GM23338 (cell line): ENCODE measurements around the gene SCNN1A. TPM values are rescaled to one million over a fixed set of nuclear protein-coding genes. Genes with fewer than 3 reads are reported as not detected.
"Not testable (repeated sequence)": the region's sequence is repeated elsewhere in the genome, so short reads cannot be mapped to it uniquely, and the experiment has no call there.

Source experiments
- ATAC-seq: fragments of 200-7000 bp; cut with Tn5 transposase; 3 replicates; pipeline ENCODE4 v1.9.1; 2020
- DNase-seq: peaks from one replicate; pipeline ENCODE4 v3.0.0-alpha.2; 2015; ENCODE audit warnings: low spot score
- H2AFZ ChIP-seq: fragments of 200-600 bp; sonication (generic); 2 replicates; pipeline ENCODE4 v1.8.0; 2016; ENCODE audit warnings: antibody characterized with exemption, mild to moderate bottlenecking, moderate library complexity
- H3F3A ChIP-seq: fragments of 200-600 bp; sonication (generic); replicated peaks from 2 replicates; pipeline ENCODE4 v1.8.0; 2017; ENCODE audit warnings: antibody characterized with exemption, mixed run types, low read depth
- H3K27ac ChIP-seq: fragments of 200-600 bp; sonication (generic); 2 replicates; pipeline ENCODE4 v1.6.1; 2016; ENCODE audit warnings: low read depth
- H3K27me3 ChIP-seq: fragments of 200-600 bp; sonication (generic); 2 replicates; pipeline ENCODE4 v1.8.0; 2016; ENCODE audit warnings: mild to moderate bottlenecking, mixed run types, moderate library complexity; ENCODE audit not compliant: insufficient read depth
- H3K36me3 ChIP-seq: fragments of 200-600 bp; sonication (generic); 2 replicates; pipeline ENCODE4 v1.8.0; 2016; ENCODE audit warnings: mild to moderate bottlenecking; ENCODE audit not compliant: insufficient read depth
- H3K4me1 ChIP-seq: fragments of 200-600 bp; sonication (generic); 2 replicates; pipeline ENCODE4 v1.8.0; 2016; ENCODE audit warnings: mild to moderate bottlenecking, moderate library complexity; ENCODE audit not compliant: insufficient read depth
- H3K4me2 ChIP-seq: fragments of 200-600 bp; sonication (generic); 2 replicates; pipeline ENCODE4 v1.7.1; 2017; ENCODE audit warnings: mixed run types
- H3K4me3 ChIP-seq: fragments of 200-600 bp; sonication (generic); 2 replicates; pipeline ENCODE4 v1.6.1; 2016; ENCODE audit warnings: mixed run types
- H3K79me2 ChIP-seq: fragments of 200-600 bp; sonication (generic); replicated peaks from 2 replicates; pipeline ENCODE4 v1.8.0; 2017; ENCODE audit warnings: mild to moderate bottlenecking; ENCODE audit not compliant: insufficient read depth
- H3K9me2 ChIP-seq: fragments of 200-600 bp; sonication (generic); 2 replicates; pipeline ENCODE4 v1.8.0; 2017; ENCODE audit not compliant: insufficient read depth
- H4K20me1 ChIP-seq: fragments of 200-600 bp; sonication (generic); replicated peaks from 2 replicates; pipeline ENCODE4 v1.8.0; 2017; ENCODE audit warnings: mild to moderate bottlenecking; ENCODE audit not compliant: insufficient read depth
- H3K27ac Mint-ChIP-seq: 2 replicates; pipeline ENCODE4 v1.8.0; 2020; ENCODE audit warnings: inconsistent platforms, mild to moderate bottlenecking, moderate library complexity, mixed read lengths
- H3K27me3 Mint-ChIP-seq: 3 replicates; pipeline ENCODE4 v1.8.0; 2022; ENCODE audit warnings: low read depth, mild to moderate bottlenecking, moderate library complexity, mixed read lengths, inconsistent platforms; ENCODE audit not compliant: insufficient read depth, poor library complexity
- H3K36me3 Mint-ChIP-seq: 3 replicates; pipeline ENCODE4 v1.8.0; 2021; ENCODE audit warnings: low read depth, mild to moderate bottlenecking, inconsistent platforms, moderate library complexity, mixed read lengths
- H3K4me1 Mint-ChIP-seq: 3 replicates; pipeline ENCODE4 v1.8.0; 2020; ENCODE audit warnings: mild to moderate bottlenecking, inconsistent platforms, mixed read lengths
- H3K4me3 Mint-ChIP-seq: 3 replicates; pipeline ENCODE4 v1.8.0; 2021; ENCODE audit warnings: moderate library complexity, mild to moderate bottlenecking, inconsistent platforms, mixed read lengths
- H3K9me3 Mint-ChIP-seq: 3 replicates; pipeline ENCODE4 v1.8.0; 2020; ENCODE audit warnings: moderate library complexity, mild to moderate bottlenecking, inconsistent platforms, mixed read lengths
- STAT1 ChIP-seq: IDR thresholded peaks from one replicate; pipeline ENCODE4 v1.6.1; 2016; ENCODE audit warnings: antibody characterized with exemption; ENCODE audit not compliant: unreplicated experiment
- polyA plus RNA-seq: library from polyadenylated mRNA; unstranded; fragments of >200 nt; fragmentation: Nextera tagmentation; extraction: Ambion mirVana; gene quantifications from 2 replicates; pipeline ENCODE4 v1.2.1, GENCODE V29; 2016
- total RNA-seq: library from RNA; depleted of rRNA; stranded (reverse); fragments of >200 nt; shearing (Covaris generic); gene quantifications from 2 replicates; pipeline ENCODE4 v1.2.3, GENCODE V29; 2014
- TF ChIP-seq, protein P1 (sequence below): fragments of 250-450 bp; sonication (Bioruptor Pico); IDR thresholded peaks from 2 replicates; pipeline ENCODE4 v1.5.0; 2020; ENCODE audit warnings: mild to moderate bottlenecking, moderate library complexity

SCNN1A gene
- total and polyA plus RNA-seq, 2 experiments from 2014 or later: 37.1 to 125 TPM

DNA sequence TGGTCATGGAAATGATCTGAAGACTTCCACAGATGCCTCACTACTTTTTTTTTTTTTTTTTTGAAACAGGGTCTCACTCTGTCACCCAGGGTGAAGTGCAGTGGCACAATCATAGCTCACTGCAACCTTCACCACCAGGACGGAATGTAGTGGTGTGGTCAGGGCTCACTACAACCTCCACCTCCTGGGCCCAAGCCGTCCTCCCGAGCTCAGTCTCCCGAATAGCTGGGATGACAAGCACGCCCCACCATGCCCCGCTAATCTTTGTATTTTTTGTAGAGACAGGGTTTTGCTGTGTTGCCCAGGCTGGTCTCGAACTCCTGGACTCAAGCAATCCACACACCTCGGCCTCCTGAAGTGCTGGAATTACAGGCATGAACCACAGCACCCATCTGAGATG is 36.8 kb downstream of the SCNN1A start:
- not testable (repeated sequence) for H2AFZ ChIP-seq, H3K27ac Mint-ChIP-seq, H3K9me3 Mint-ChIP-seq, ATAC-seq, H3K27me3 ChIP-seq, H3K9me2 ChIP-seq, DNase-seq, H3K4me3 Mint-ChIP-seq, H3K36me3 ChIP-seq, H4K20me1 ChIP-seq
- Histone ChIP-seq H3K4me2 (peak overlapping the region; percentile 96), H3K27ac (0 out of 2 replicates have a peak overlapping the region, but pooled peaks have one; percentile 98), H3F3A (peaks cover 33% of the 10 kb centered on the region), H3K79me2 (peaks cover 72% of the 10 kb centered on the region), H3K4me1 (peaks cover 76% of the 10 kb centered on the region), H3K4me3 (0 out of 2 replicates have a peak overlapping the region, but pooled peaks have one; percentile 96)
- Mint-ChIP-seq H3K27me3 (peaks cover 15% of the 10 kb centered on the region), H3K36me3 (peaks cover 18% of the 10 kb centered on the region), H3K4me1 (peaks cover 39% of the 10 kb centered on the region)

DNA sequence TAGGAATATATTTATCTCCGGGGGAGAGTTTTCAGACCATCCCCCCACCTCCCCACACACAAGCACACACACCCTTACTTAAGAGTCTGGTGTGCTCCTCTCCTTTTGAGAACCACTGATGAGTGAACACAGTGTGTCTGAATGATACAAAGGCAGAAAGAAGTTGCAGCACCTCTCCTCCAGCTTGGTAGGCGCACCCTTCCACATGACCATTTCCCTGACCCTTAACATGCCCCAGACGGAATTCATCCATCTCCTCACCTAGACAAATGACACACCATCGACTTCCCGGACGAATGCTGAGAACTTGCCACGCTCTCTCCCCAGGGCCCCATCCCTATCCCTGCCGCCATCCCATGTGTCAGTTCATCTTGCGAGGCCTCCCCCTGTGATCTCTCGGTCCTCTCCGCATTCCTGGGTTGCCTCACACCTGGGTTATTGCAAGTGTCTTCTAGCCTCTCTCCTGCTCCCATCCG is 37.4 kb downstream of the SCNN1A start:
- Histone ChIP-seq H3K4me3 (peak overlapping the region; percentile 43; the same call in 1 of the 2 replicates), H3K27ac (peak overlapping the region; percentile 98), H3K27me3 (no peaks in the 10 kb centered on the region), H3K9me2 (no peaks in the 10 kb centered on the region), H2AFZ (no peak overlapping the region), H3K79me2 (peaks cover 72% of the 10 kb centered on the region), H3K4me1 (peaks cover 70% of the 10 kb centered on the region), H3K36me3 (peaks cover 6% of the 10 kb centered on the region; the same call in 1 of the 2 replicates), H3K4me2 (peak overlapping the region; percentile 96), H3F3A (peaks cover 33% of the 10 kb centered on the region), H4K20me1 (0 out of 2 replicates have a peak, but pooled peaks cover 3% of the 10 kb centered on the region)
- ATAC-seq: no peak
- TF ChIP-seq STAT1: no peak
- TF ChIP-seq, protein P1, sequence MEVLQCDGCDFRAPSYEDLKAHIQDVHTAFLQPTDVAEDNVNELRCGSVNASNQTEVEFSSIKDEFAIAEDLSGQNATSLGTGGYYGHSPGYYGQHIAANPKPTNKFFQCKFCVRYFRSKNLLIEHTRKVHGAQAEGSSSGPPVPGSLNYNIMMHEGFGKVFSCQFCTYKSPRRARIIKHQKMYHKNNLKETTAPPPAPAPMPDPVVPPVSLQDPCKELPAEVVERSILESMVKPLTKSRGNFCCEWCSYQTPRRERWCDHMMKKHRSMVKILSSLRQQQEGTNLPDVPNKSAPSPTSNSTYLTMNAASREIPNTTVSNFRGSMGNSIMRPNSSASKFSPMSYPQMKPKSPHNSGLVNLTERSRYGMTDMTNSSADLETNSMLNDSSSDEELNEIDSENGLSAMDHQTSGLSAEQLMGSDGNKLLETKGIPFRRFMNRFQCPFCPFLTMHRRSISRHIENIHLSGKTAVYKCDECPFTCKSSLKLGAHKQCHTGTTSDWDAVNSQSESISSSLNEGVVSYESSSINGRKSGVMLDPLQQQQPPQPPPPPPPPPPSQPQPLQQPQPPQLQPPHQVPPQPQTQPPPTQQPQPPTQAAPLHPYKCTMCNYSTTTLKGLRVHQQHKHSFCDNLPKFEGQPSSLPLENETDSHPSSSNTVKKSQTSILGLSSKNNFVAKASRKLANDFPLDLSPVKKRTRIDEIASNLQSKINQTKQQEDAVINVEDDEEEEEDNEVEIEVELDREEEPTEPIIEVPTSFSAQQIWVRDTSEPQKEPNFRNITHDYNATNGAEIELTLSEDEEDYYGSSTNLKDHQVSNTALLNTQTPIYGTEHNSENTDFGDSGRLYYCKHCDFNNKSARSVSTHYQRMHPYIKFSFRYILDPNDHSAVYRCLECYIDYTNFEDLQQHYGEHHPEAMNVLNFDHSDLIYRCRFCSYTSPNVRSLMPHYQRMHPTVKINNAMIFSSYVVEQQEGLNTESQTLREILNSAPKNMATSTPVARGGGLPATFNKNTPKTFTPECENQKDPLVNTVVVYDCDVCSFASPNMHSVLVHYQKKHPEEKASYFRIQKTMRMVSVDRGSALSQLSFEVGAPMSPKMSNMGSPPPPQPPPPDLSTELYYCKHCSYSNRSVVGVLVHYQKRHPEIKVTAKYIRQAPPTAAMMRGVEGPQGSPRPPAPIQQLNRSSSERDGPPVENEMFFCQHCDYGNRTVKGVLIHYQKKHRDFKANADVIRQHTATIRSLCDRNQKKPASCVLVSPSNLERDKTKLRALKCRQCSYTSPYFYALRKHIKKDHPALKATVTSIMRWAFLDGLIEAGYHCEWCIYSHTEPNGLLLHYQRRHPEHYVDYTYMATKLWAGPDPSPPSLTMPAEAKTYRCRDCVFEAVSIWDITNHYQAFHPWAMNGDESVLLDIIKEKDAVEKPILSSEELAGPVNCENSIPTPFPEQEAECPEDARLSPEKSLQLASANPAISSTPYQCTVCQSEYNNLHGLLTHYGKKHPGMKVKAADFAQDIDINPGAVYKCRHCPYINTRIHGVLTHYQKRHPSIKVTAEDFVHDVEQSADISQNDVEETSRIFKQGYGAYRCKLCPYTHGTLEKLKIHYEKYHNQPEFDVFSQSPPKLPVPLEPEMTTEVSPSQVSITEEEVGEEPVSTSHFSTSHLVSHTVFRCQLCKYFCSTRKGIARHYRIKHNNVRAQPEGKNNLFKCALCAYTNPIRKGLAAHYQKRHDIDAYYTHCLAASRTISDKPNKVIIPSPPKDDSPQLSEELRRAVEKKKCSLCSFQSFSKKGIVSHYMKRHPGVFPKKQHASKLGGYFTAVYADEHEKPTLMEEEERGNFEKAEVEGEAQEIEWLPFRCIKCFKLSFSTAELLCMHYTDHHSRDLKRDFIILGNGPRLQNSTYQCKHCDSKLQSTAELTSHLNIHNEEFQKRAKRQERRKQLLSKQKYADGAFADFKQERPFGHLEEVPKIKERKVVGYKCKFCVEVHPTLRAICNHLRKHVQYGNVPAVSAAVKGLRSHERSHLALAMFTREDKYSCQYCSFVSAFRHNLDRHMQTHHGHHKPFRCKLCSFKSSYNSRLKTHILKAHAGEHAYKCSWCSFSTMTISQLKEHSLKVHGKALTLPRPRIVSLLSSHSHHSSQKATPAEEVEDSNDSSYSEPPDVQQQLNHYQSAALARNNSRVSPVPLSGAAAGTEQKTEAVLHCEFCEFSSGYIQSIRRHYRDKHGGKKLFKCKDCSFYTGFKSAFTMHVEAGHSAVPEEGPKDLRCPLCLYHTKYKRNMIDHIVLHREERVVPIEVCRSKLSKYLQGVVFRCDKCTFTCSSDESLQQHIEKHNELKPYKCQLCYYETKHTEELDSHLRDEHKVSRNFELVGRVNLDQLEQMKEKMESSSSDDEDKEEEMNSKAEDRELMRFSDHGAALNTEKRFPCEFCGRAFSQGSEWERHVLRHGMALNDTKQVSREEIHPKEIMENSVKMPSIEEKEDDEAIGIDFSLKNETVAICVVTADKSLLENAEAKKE (CRISPR knock-in tag): no peak
- H3K27ac Mint-ChIP-seq: no peak overlapping the region
- no peaks in the 10 kb centered on the region for H3K9me3 Mint-ChIP-seq
- peaks cover 37% of the 10 kb centered on the region for H3K4me1 Mint-ChIP-seq
- H3K4me3 Mint-ChIP-seq: no peak overlapping the region
- H3K27me3 Mint-ChIP-seq: peaks cover 18% of the 10 kb centered on the region
- H3K36me3 Mint-ChIP-seq: peaks cover 23% of the 10 kb centered on the region
- no peak for DNase-seq
